H9 (cell line): ENCODE data around the gene S100A7. TPM values are rescaled to one million over a fixed set of nuclear protein-coding genes. Genes with fewer than 3 reads are reported as not detected.

ENCODE experiments used
- DNase-seq: peaks from one replicate; pipeline ENCODE4 v3.0.0-alpha.2; 2017
- H2AFZ ChIP-seq: one replicate; pipeline ENCODE4 v1.6.1; 2013; ENCODE audit warnings: mild to moderate bottlenecking, low read length, control low read depth, moderate library complexity
- H2AK5ac ChIP-seq: 2 replicates; pipeline ENCODE4 v1.6.1; 2013; ENCODE audit warnings: low read length, control low read depth, mixed read lengths; ENCODE audit not compliant: insufficient read length
- H2BK120ac ChIP-seq: one replicate; pipeline ENCODE4 v1.6.1; 2013; ENCODE audit warnings: low read depth, mild to moderate bottlenecking, low read length, control low read depth, inconsistent platforms; ENCODE audit not compliant: poor library complexity, severe bottlenecking
- H2BK12ac ChIP-seq: 2 replicates; pipeline ENCODE4 v1.6.1; 2013; ENCODE audit warnings: low read length, control low read depth, mixed read lengths, low read depth; ENCODE audit not compliant: insufficient read length
- H2BK15ac ChIP-seq: 2 replicates; pipeline ENCODE4 v1.6.1; 2013; ENCODE audit warnings: low read depth, low read length, control low read depth
- H2BK20ac ChIP-seq: one replicate; pipeline ENCODE4 v1.6.1; 2013; ENCODE audit warnings: low read depth, mild to moderate bottlenecking, low read length, control low read depth, inconsistent platforms; ENCODE audit not compliant: poor library complexity, severe bottlenecking
- H2BK5ac ChIP-seq: 2 replicates; pipeline ENCODE4 v1.6.1; 2013; ENCODE audit warnings: low read length, control low read depth, mixed read lengths; ENCODE audit not compliant: insufficient read length
- H3K14ac ChIP-seq: 2 replicates; pipeline ENCODE4 v1.6.1; 2013; ENCODE audit warnings: low read length, control low read depth; ENCODE audit not compliant: insufficient read depth
- H3K18ac ChIP-seq: 2 replicates; pipeline ENCODE4 v1.6.1; 2013; ENCODE audit warnings: low read depth, mild to moderate bottlenecking, mixed read lengths, low read length, control low read depth; ENCODE audit not compliant: insufficient read length
- H3K23ac ChIP-seq: 2 replicates; pipeline ENCODE4 v1.6.1; 2013; ENCODE audit warnings: low read length, control low read depth, mixed read lengths, low read depth; ENCODE audit not compliant: insufficient read length
- H3K23me2 ChIP-seq: 2 replicates; pipeline ENCODE4 v1.6.1; 2013; ENCODE audit warnings: low read depth, mild to moderate bottlenecking, mixed read lengths, low read length, control low read depth; ENCODE audit not compliant: insufficient read length, poor library complexity, severe bottlenecking
- H3K27ac ChIP-seq: 2 replicates; pipeline ENCODE4 v1.5.1; 2013; ENCODE audit warnings: low read length, control low read depth, mixed read lengths, low read depth; ENCODE audit not compliant: insufficient read length
- H3K27me3 ChIP-seq: 2 replicates; pipeline ENCODE4 v1.6.1; 2013; ENCODE audit warnings: low read length, control low read depth, inconsistent platforms; ENCODE audit not compliant: insufficient read depth
- H3K4ac ChIP-seq: 2 replicates; pipeline ENCODE4 v1.6.1; 2013; ENCODE audit warnings: low read depth, mild to moderate bottlenecking, control low read depth, inconsistent platforms, low read length, moderate library complexity
- H3K4me1 ChIP-seq: 2 replicates; pipeline ENCODE4 v1.6.1; 2013; ENCODE audit warnings: low read length, control low read depth, inconsistent platforms; ENCODE audit not compliant: insufficient read depth
- H3K4me2 ChIP-seq: 2 replicates; pipeline ENCODE4 v1.6.1; 2013; ENCODE audit warnings: low read length, control low read depth, mixed read lengths; ENCODE audit not compliant: insufficient read length, insufficient read depth
- H3K56ac ChIP-seq: 2 replicates; pipeline ENCODE4 v1.6.1; 2013; ENCODE audit warnings: low read depth, mild to moderate bottlenecking, mixed read lengths, low read length, control low read depth; ENCODE audit not compliant: insufficient read length
- H3K79me1 ChIP-seq: 2 replicates; pipeline ENCODE4 v1.6.1; 2013; ENCODE audit warnings: low read depth, mild to moderate bottlenecking, moderate library complexity, low read length, control low read depth, inconsistent platforms; ENCODE audit not compliant: insufficient read depth, poor library complexity, severe bottlenecking
- H3K79me2 ChIP-seq: 2 replicates; pipeline ENCODE4 v1.6.1; 2013; ENCODE audit warnings: low read length, control low read depth, inconsistent platforms; ENCODE audit not compliant: insufficient read depth
- H3K9ac ChIP-seq: 2 replicates; pipeline ENCODE4 v1.6.1; 2013; ENCODE audit warnings: low read length, control low read depth, mixed read lengths; ENCODE audit not compliant: insufficient read length; ENCODE audit errors: extremely low read depth
- H3K9me3 ChIP-seq: one replicate; pipeline ENCODE4 v1.6.1; 2013; ENCODE audit warnings: low read depth, low read length, inconsistent platforms; ENCODE audit not compliant: control insufficient read depth
- H3T11ph ChIP-seq: one replicate; pipeline ENCODE4 v1.6.1; 2013; ENCODE audit warnings: mild to moderate bottlenecking, low read length, control low read depth, inconsistent platforms
- H4K20me1 ChIP-seq: one replicate; pipeline ENCODE4 v1.6.1; 2013; ENCODE audit not compliant: control insufficient read depth, insufficient read length, insufficient read depth
- H4K5ac ChIP-seq: 2 replicates; pipeline ENCODE4 v1.6.1; 2013; ENCODE audit warnings: low read depth, mild to moderate bottlenecking, mixed read lengths, low read length, control low read depth; ENCODE audit not compliant: insufficient read length
- H4K8ac ChIP-seq: replicated peaks from 2 replicates; pipeline ENCODE4 v1.6.1; 2013; ENCODE audit warnings: low read length, control low read depth, mixed read lengths, low read depth; ENCODE audit not compliant: insufficient read length
- H4K91ac ChIP-seq: 2 replicates; pipeline ENCODE4 v1.6.1; 2013; ENCODE audit warnings: low read depth, mild to moderate bottlenecking, moderate library complexity, mixed read lengths, low read length, control low read depth; ENCODE audit not compliant: insufficient read length
- H3K27ac Mint-ChIP-seq, 3 experiments: 2 replicates in 2 of 3; 3 replicates in 1 of 3; pipeline ENCODE4 v1.8.0; 2020 to 2021; ENCODE audit warnings: mixed read lengths in 3 of 3, mild to moderate bottlenecking in 1 of 3, moderate library complexity in 1 of 3
- H3K27me3 Mint-ChIP-seq: 2 replicates; pipeline ENCODE4 v1.8.0; 2021; ENCODE audit warnings: low read depth, mild to moderate bottlenecking, moderate library complexity, mixed read lengths
- H3K36me3 Mint-ChIP-seq, 3 experiments: 2 replicates in 2 of 3; 3 replicates in 1 of 3; pipeline ENCODE4 v1.8.0; 2020 to 2021; ENCODE audit warnings: low read depth in 3 of 3, mixed read lengths in 3 of 3; ENCODE audit not compliant: insufficient read depth in 1 of 3
- H3K4me1 Mint-ChIP-seq, 2 experiments: 2 replicates each; pipeline ENCODE4 v1.8.0; 2020; ENCODE audit warnings: mixed read lengths in 2 of 2
- H3K4me3 Mint-ChIP-seq, 2 experiments: 2 replicates in 1 of 2; 3 replicates in 1 of 2; pipeline ENCODE4 v1.8.0; 2020 to 2021; ENCODE audit warnings: mild to moderate bottlenecking in 2 of 2, mixed read lengths in 2 of 2, moderate library complexity in 1 of 2
- H3K9me3 Mint-ChIP-seq, 2 experiments: 2 replicates in 1 of 2; 3 replicates in 1 of 2; pipeline ENCODE4 v1.8.0; 2020; ENCODE audit warnings: mild to moderate bottlenecking in 2 of 2, mixed read lengths in 2 of 2, moderate library complexity in 1 of 2
- WGBS: extraction: QIAGEN DNeasy Blood & Tissue Kit; methylation state at CpG from one replicate; pipeline ENCODE4 v1.1.7; 2013; ENCODE audit warnings: missing lambda C conversion rate, low lambda C conversion rate, mixed read lengths; ENCODE audit not compliant: insufficient read length; ENCODE audit errors: extremely low coverage; 5-methylcytosine and 5-hydroxymethylcytosine counted together
- total RNA-seq: library from RNA; stranded (reverse); gene quantifications from 2 replicates; pipeline ENCODE4 v1.2.1, GENCODE V29; 2021
- TF ChIP-seq, protein P1 (sequence below): fragments of 200-600 bp; sonication (generic); conservative IDR thresholded peaks from 3 replicates; pipeline ENCODE4 v1.8.0; 2021; ENCODE audit warnings: antibody characterized with exemption, mild to moderate bottlenecking

The S100A7 gene
- total RNA-seq, 1 experiment from 2014 or later = not detected

DNA sequence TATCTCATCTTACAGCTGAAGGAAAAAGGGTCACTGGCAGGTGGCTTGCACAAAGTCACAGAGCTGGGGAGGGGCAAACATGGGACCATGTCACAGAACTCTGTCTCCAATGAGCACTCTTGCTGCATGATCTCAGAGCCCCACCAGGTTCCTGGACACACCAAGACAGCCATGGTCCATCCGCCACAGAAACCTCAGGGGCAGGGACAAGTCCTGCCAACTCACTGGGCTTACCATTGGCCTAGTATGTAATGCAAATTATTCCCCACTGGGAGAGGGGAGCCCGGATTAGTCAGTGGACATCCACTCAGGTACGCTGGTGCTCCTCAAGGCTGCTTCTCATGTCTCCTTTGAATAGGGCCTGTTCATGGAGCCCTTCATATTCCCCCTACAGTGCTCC, 29.9 kb downstream of the S100A7 start:
- H4K8ac ChIP-seq = no peak overlapping the region
- no peak overlapping the region for H2BK5ac ChIP-seq
- H2BK20ac ChIP-seq = no peak overlapping the region
- no peak overlapping the region for H3K14ac ChIP-seq
- WGBS = no CpG with 5 or more reads among the region's 3 CpGs
- no peaks in the 10 kb centered on the region for H4K20me1 ChIP-seq
- H4K91ac ChIP-seq = no peak overlapping the region
- no peak overlapping the region for H3K18ac ChIP-seq
- DNase-seq = no peak
- H3K9me3 Mint-ChIP-seq = peaks cover 0 to 3% of the 10 kb centered on the region in 2 experiments; a peak in 1 of 5 replicates
- no peaks in the 10 kb centered on the region for H3K9me3 ChIP-seq
- H3K4me1 ChIP-seq = no peaks in the 10 kb centered on the region
- no peak overlapping the region for H2BK15ac ChIP-seq
- H4K5ac ChIP-seq = no peak overlapping the region
- no peak overlapping the region for H3T11ph ChIP-seq
- H3K4me2 ChIP-seq = no peak overlapping the region
- no peak overlapping the region for H2AFZ ChIP-seq
- no peak overlapping the region for H3K27ac Mint-ChIP-seq
- no peaks in the 10 kb centered on the region for H3K4me1 Mint-ChIP-seq
- H3K4me3 Mint-ChIP-seq = no peak overlapping the region
- no peak overlapping the region for H3K23ac ChIP-seq
- H3K56ac ChIP-seq = no peak overlapping the region
- H3K79me1 ChIP-seq = no peaks in the 10 kb centered on the region
- no peaks in the 10 kb centered on the region for H3K79me2 ChIP-seq
- H3K36me3 Mint-ChIP-seq = no peaks in the 10 kb centered on the region
- H3K23me2 ChIP-seq = no peaks in the 10 kb centered on the region
- peaks cover 7% of the 10 kb centered on the region for H3K27me3 Mint-ChIP-seq
- H2AK5ac ChIP-seq = no peak overlapping the region
- no peak overlapping the region for H2BK12ac ChIP-seq
- TF ChIP-seq, protein P1, sequence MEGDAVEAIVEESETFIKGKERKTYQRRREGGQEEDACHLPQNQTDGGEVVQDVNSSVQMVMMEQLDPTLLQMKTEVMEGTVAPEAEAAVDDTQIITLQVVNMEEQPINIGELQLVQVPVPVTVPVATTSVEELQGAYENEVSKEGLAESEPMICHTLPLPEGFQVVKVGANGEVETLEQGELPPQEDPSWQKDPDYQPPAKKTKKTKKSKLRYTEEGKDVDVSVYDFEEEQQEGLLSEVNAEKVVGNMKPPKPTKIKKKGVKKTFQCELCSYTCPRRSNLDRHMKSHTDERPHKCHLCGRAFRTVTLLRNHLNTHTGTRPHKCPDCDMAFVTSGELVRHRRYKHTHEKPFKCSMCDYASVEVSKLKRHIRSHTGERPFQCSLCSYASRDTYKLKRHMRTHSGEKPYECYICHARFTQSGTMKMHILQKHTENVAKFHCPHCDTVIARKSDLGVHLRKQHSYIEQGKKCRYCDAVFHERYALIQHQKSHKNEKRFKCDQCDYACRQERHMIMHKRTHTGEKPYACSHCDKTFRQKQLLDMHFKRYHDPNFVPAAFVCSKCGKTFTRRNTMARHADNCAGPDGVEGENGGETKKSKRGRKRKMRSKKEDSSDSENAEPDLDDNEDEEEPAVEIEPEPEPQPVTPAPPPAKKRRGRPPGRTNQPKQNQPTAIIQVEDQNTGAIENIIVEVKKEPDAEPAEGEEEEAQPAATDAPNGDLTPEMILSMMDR = no peak
- no peak overlapping the region for H3K9ac ChIP-seq
- no peaks in the 10 kb centered on the region; the same call in 1 of the 2 replicates for H3K27me3 ChIP-seq
- H3K27ac ChIP-seq = no peak overlapping the region
- no peak overlapping the region for H3K4ac ChIP-seq
- no peak overlapping the region for H2BK120ac ChIP-seq
